ENCODE measurements around the gene KAZN. TPM values are rescaled to one million over a fixed set of nuclear protein-coding genes. Genes with fewer than 3 reads are reported as not detected.

The KAZN gene
- polyA plus RNA-seq, 1 donor from 2014 or later: 20.6 TPM

GRCh38 chr1:14812189-14812588, 213.7 kb downstream of the KAZN start:
- no peak overlapping the region for H3K9ac ChIP-seq (ENCODE audit: low read length)
- no peaks in the 10 kb centered on the region for H3F3A ChIP-seq (ENCODE audit: insufficient read depth, low read length, poor library complexity, severe bottlenecking)
- TF ChIP-seq MXI1 (conservative IDR thresholded peaks at IDR 0.05; ENCODE audit: poor library complexity, severe bottlenecking): no peak
- TF ChIP-seq REST (IDR thresholded peaks at IDR 0.05; ENCODE audit: borderline replicate concordance): no peak
- no peak for TF ChIP-seq CTCF (IDR thresholded peaks at IDR 0.05; ENCODE audit: poor library complexity, severe bottlenecking)
- TF ChIP-seq RAD21 (conservative IDR thresholded peaks at IDR 0.05): no peak
- TF ChIP-seq EZH2 (IDR thresholded peaks at IDR 0.05; ENCODE audit: borderline replicate concordance, insufficient read depth, low read length, poor library complexity, severe bottlenecking): no peak
- TF ChIP-seq SMC3 (conservative IDR thresholded peaks at IDR 0.05; ENCODE audit: poor library complexity): no peak
- H3K4me2 ChIP-seq (ENCODE audit: low read length): no peak overlapping the region
- no peaks in the 10 kb centered on the region for H3K9me2 ChIP-seq (ENCODE audit: insufficient read depth, low read length)
- peaks cover under 1% of the 10 kb centered on the region for H3K9me3 ChIP-seq (ENCODE audit: low read length)
- H2AFZ ChIP-seq (ENCODE audit: low read depth, low read length): no peak overlapping the region
- no peaks in the 10 kb centered on the region for H4K20me1 ChIP-seq (ENCODE audit: insufficient read depth)
- no peak overlapping the region for H3K27ac ChIP-seq (ENCODE audit: low read length)
- H3K79me2 ChIP-seq (replicated peaks; ENCODE audit: insufficient read depth, low read length): no peaks in the 10 kb centered on the region
- no peaks in the 10 kb centered on the region for H3K27me3 ChIP-seq (ENCODE audit: insufficient read depth, low read depth, low read length)
- H3K36me3 ChIP-seq (ENCODE audit: insufficient read depth, low read length): no peaks in the 10 kb centered on the region
- H3K4me3 ChIP-seq (ENCODE audit: low read length): no peak overlapping the region

GRCh38 chr1:14815175-14815877, 216.8 kb downstream of the KAZN start:
- no peak overlapping the region for H3K9ac ChIP-seq (ENCODE audit: low read length)

More at GRCh38 chr1:14815175-14815877, 216.8 kb downstream of the KAZN start:
- Histone ChIP-seq H3K27ac (ENCODE audit: low read length) (no peak overlapping the region), H3K36me3 (ENCODE audit: insufficient read depth, low read length) (no peaks in the 10 kb centered on the region), H3F3A (ENCODE audit: insufficient read depth, low read length, poor library complexity, severe bottlenecking) (no peaks in the 10 kb centered on the region), H3K9me3 (ENCODE audit: low read length) (no peaks in the 10 kb centered on the region), H2AFZ (ENCODE audit: low read depth, low read length) (no peak overlapping the region), H3K9me2 (ENCODE audit: insufficient read depth, low read length) (no peaks in the 10 kb centered on the region), H3K79me2 (replicated peaks; ENCODE audit: insufficient read depth, low read length) (no peaks in the 10 kb centered on the region), H3K4me3 (ENCODE audit: low read length) (no peak overlapping the region), H3K4me2 (ENCODE audit: low read length) (no peak overlapping the region), H4K20me1 (ENCODE audit: insufficient read depth) (no peaks in the 10 kb centered on the region), H3K27me3 (ENCODE audit: insufficient read depth, low read depth, low read length) (no peaks in the 10 kb centered on the region)
- TF ChIP-seq MXI1 (conservative IDR thresholded peaks at IDR 0.05; ENCODE audit: poor library complexity, severe bottlenecking) (no peak), TAF1 (IDR thresholded peaks at IDR 0.05; ENCODE audit: low read depth) (no peak), POLR2AphosphoS5 (IDR thresholded peaks at IDR 0.05) (no peak), EZH2 (IDR thresholded peaks at IDR 0.05; ENCODE audit: borderline replicate concordance, insufficient read depth, low read length, poor library complexity, severe bottlenecking) (no peak), EP300 (conservative IDR thresholded peaks at IDR 0.05; ENCODE audit: poor library complexity, severe bottlenecking) (no peak)
